ENCODE data around the gene KCNK4.
A peak's percentile ranks its signal among the peaks of the same experiment; 100 is the strongest.
"Not testable (repeated sequence)": the region's sequence is repeated elsewhere in the genome, so short reads cannot be mapped to it uniquely, and the experiment has no call there.

Gene KCNK4

GRCh38 chr11:64244966-64245365 lies 46.1 kb upstream of the KCNK4 start:
- Histone ChIP-seq H3K27me3 (ENCODE audit: insufficient read depth, low read length) (no peaks in the 10 kb centered on the region), H2BK5ac (ENCODE audit: low read depth, low read length, poor library complexity) (no peak overlapping the region), H3K14ac (ENCODE audit: low read length) (peak overlapping the region; percentile 18), H3K9ac (ENCODE audit: low read length) (peak overlapping the region; percentile 32), H3K4me3 (ENCODE audit: low read depth, low read length) (peak overlapping the region; percentile 97), H3K4me1 (ENCODE audit: control insufficient read depth in 1 of 2, insufficient read depth in 2 of 2, low read length in 2 of 2) (peaks cover 23 to 37% of the 10 kb centered on the region in 2 experiments), H4K8ac (ENCODE audit: low read depth, low read length) (peak overlapping the region; percentile 61), H3K27ac (ENCODE audit: low read depth, low read length) (peak overlapping the region; percentile 87), H2BK120ac (ENCODE audit: insufficient read depth, low read length, poor library complexity) (peak overlapping the region; percentile 23), H2AFZ (ENCODE audit: insufficient read depth, low read length, poor library complexity) (no peak overlapping the region), H4K12ac (ENCODE audit: low read depth, low read length) (no peak overlapping the region), H3K79me2 (ENCODE audit: control insufficient read depth, insufficient read depth, low read length, poor library complexity) (peaks cover 32% of the 10 kb centered on the region), H3K23ac (ENCODE audit: low read length) (no peak overlapping the region), H3K4ac (ENCODE audit: low read depth, low read length) (peak overlapping the region; percentile 89), H4K91ac (ENCODE audit: low read depth, low read length) (peak overlapping the region; percentile 67), H2AK5ac (ENCODE audit: low read length) (peak overlapping the region; percentile 11), H2BK12ac (ENCODE audit: low read length) (peak overlapping the region; percentile 18), H3K4me2 (ENCODE audit: low read length) (peak overlapping the region; percentile 73), H3K18ac (ENCODE audit: low read length) (peak overlapping the region; percentile 22), H3K9me3 (ENCODE audit: insufficient read depth, low read depth, low read length) (peaks cover 4% of the 10 kb centered on the region), H3K36me3 (ENCODE audit: control insufficient read depth in 1 of 2, insufficient read depth in 2 of 2, low read length in 2 of 2) (peaks cover 19 to 26% of the 10 kb centered on the region in 2 experiments), H3K79me1 (ENCODE audit: low read length) (peaks cover 44% of the 10 kb centered on the region)
- no peak for DNase-seq
- WGBS (ENCODE audit: extremely low coverage, insufficient coverage, insufficient read length) = no CpG with 5 or more reads among the region's 6 CpGs

GRCh38 chr11:64245401-64245796 lies 45.7 kb upstream of the KCNK4 start:
- H3K18ac ChIP-seq (ENCODE audit: low read length) = peak overlapping the region; percentile 41
- H2AFZ ChIP-seq (ENCODE audit: insufficient read depth, low read length, poor library complexity) = no peak overlapping the region
- peak overlapping the region; percentile 89 for H3K4ac ChIP-seq (ENCODE audit: low read depth, low read length)
- peak overlapping the region; percentile 32 for H4K8ac ChIP-seq (ENCODE audit: low read depth, low read length)
- no peak overlapping the region for H4K12ac ChIP-seq (ENCODE audit: low read depth, low read length)
- H3K4me3 ChIP-seq (ENCODE audit: low read depth, low read length) = peak overlapping the region; percentile 97
- H2AK5ac ChIP-seq (ENCODE audit: low read length) = no peak overlapping the region
- peak overlapping the region; percentile 32 for H3K9ac ChIP-seq (ENCODE audit: low read length)
- peaks cover 41% of the 10 kb centered on the region for H3K79me1 ChIP-seq (ENCODE audit: low read length)
- H2BK12ac ChIP-seq (ENCODE audit: low read length) = no peak overlapping the region
- H3K4me2 ChIP-seq (ENCODE audit: low read length) = peak overlapping the region; percentile 73
- H3K79me2 ChIP-seq (ENCODE audit: control insufficient read depth, insufficient read depth, low read length, poor library complexity) = peaks cover 32% of the 10 kb centered on the region
- peaks cover 4% of the 10 kb centered on the region for H3K9me3 ChIP-seq (ENCODE audit: insufficient read depth, low read depth, low read length)
- H3K4me1 ChIP-seq (ENCODE audit: control insufficient read depth in 1 of 2, insufficient read depth in 2 of 2, low read length in 2 of 2) = peaks cover 20 to 32% of the 10 kb centered on the region in 2 experiments
- H2BK5ac ChIP-seq (ENCODE audit: low read depth, low read length, poor library complexity) = no peak overlapping the region
- H3K36me3 ChIP-seq (ENCODE audit: control insufficient read depth in 1 of 2, insufficient read depth in 2 of 2, low read length in 2 of 2) = peaks cover 19 to 26% of the 10 kb centered on the region in 2 experiments
- WGBS (ENCODE audit: extremely low coverage, insufficient coverage, insufficient read length) = no CpG with 5 or more reads among the region's 6 CpGs
- no peak for DNase-seq
- peak overlapping the region; percentile 23 for H2BK120ac ChIP-seq (ENCODE audit: insufficient read depth, low read length, poor library complexity)
- no peak overlapping the region for H3K23ac ChIP-seq (ENCODE audit: low read length)
- no peaks in the 10 kb centered on the region for H3K27me3 ChIP-seq (ENCODE audit: insufficient read depth, low read length)
- peak overlapping the region; percentile 87 for H3K27ac ChIP-seq (ENCODE audit: low read depth, low read length)
- H4K91ac ChIP-seq (ENCODE audit: low read depth, low read length) = peak overlapping the region; percentile 67
- peak overlapping the region; percentile 78 for H3K14ac ChIP-seq (ENCODE audit: low read length)

GRCh38 chr11:64245797-64246620 lies 45.1 kb upstream of the KCNK4 start:
- Histone ChIP-seq H3K9ac (ENCODE audit: low read length) (peak overlapping the region; percentile 92), H3K23ac (ENCODE audit: low read length) (peak overlapping the region; percentile 50), H3K36me3 (ENCODE audit: control insufficient read depth in 1 of 2, insufficient read depth in 2 of 2, low read length in 2 of 2) (peaks cover 19 to 26% of the 10 kb centered on the region in 2 experiments), H3K4ac (ENCODE audit: low read depth, low read length) (peak overlapping the region; percentile 89), H4K91ac (ENCODE audit: low read depth, low read length) (peak overlapping the region; percentile 75), H2AK5ac (ENCODE audit: low read length) (peak overlapping the region; percentile 60), H3K4me2 (ENCODE audit: low read length) (peak overlapping the region; percentile 73), H2BK5ac (ENCODE audit: low read depth, low read length, poor library complexity) (peak overlapping the region; percentile 23), H2BK120ac (ENCODE audit: insufficient read depth, low read length, poor library complexity) (peak overlapping the region; percentile 50), H3K27me3 (ENCODE audit: insufficient read depth, low read length) (no peaks in the 10 kb centered on the region), H2AFZ (ENCODE audit: insufficient read depth, low read length, poor library complexity) (peak overlapping the region; percentile 41), H3K27ac (ENCODE audit: low read depth, low read length) (peak overlapping the region; percentile 87), H3K4me1 (ENCODE audit: control insufficient read depth in 1 of 2, insufficient read depth in 2 of 2, low read length in 2 of 2) (peaks cover 24 to 35% of the 10 kb centered on the region in 2 experiments), H3K79me2 (ENCODE audit: control insufficient read depth, insufficient read depth, low read length, poor library complexity) (peaks cover 28% of the 10 kb centered on the region), H3K18ac (ENCODE audit: low read length) (peak overlapping the region; percentile 52), H4K12ac (ENCODE audit: low read depth, low read length) (peak overlapping the region; percentile 56), H2BK12ac (ENCODE audit: low read length) (peak overlapping the region; percentile 1), H3K14ac (ENCODE audit: low read length) (peak overlapping the region; percentile 78), H4K8ac (ENCODE audit: low read depth, low read length) (peak overlapping the region; percentile 58), H3K4me3 (ENCODE audit: low read depth, low read length) (peak overlapping the region; percentile 97), H3K9me3 (ENCODE audit: insufficient read depth, low read depth, low read length) (peaks cover 4% of the 10 kb centered on the region), H3K79me1 (ENCODE audit: low read length) (peaks cover 39% of the 10 kb centered on the region)
- WGBS (ENCODE audit: extremely low coverage, insufficient coverage, insufficient read length) = no CpG with 5 or more reads among the region's 46 CpGs
- peak; percentile 97 to 100 for DNase-seq

- not testable (repeated sequence) for H3K18ac ChIP-seq (ENCODE audit: low read length); H3K23ac ChIP-seq (ENCODE audit: low read length); H4K12ac ChIP-seq (ENCODE audit: low read depth, low read length); H2AK5ac ChIP-seq (ENCODE audit: low read length); H3K9me3 ChIP-seq (ENCODE audit: insufficient read depth, low read depth, low read length); DNase-seq; H3K27me3 ChIP-seq (ENCODE audit: insufficient read depth, low read length); H2BK12ac ChIP-seq (ENCODE audit: low read length); H3K4ac ChIP-seq (ENCODE audit: low read depth, low read length); H2BK120ac ChIP-seq (ENCODE audit: insufficient read depth, low read length, poor library complexity); H2AFZ ChIP-seq (ENCODE audit: insufficient read depth, low read length, poor library complexity)
- H3K4me2 ChIP-seq (ENCODE audit: low read length) = peak overlapping the region; percentile 73
- H3K79me1 ChIP-seq (ENCODE audit: low read length) = peaks cover 40% of the 10 kb centered on the region
- peak overlapping the region; percentile 23 for H2BK5ac ChIP-seq (ENCODE audit: low read depth, low read length, poor library complexity)
- H3K14ac ChIP-seq (ENCODE audit: low read length) = peak overlapping the region; percentile 78
- peaks cover 19 to 26% of the 10 kb centered on the region in 2 experiments for H3K36me3 ChIP-seq (ENCODE audit: control insufficient read depth in 1 of 2, insufficient read depth in 2 of 2, low read length in 2 of 2)
- peak overlapping the region; percentile 92 for H3K9ac ChIP-seq (ENCODE audit: low read length)
- peak overlapping the region; percentile 75 for H4K91ac ChIP-seq (ENCODE audit: low read depth, low read length)
- H3K4me3 ChIP-seq (ENCODE audit: low read depth, low read length) = peak overlapping the region; percentile 97
- peaks cover 24 to 36% of the 10 kb centered on the region in 2 experiments for H3K4me1 ChIP-seq (ENCODE audit: control insufficient read depth in 1 of 2, insufficient read depth in 2 of 2, low read length in 2 of 2)
- peak overlapping the region; percentile 87 for H3K27ac ChIP-seq (ENCODE audit: low read depth, low read length)
- no CpG with 5 or more reads among the region's 43 CpGs for WGBS (ENCODE audit: extremely low coverage, insufficient coverage, insufficient read length)
- H3K79me2 ChIP-seq (ENCODE audit: control insufficient read depth, insufficient read depth, low read length, poor library complexity) = peaks cover 28% of the 10 kb centered on the region
- peak overlapping the region; percentile 58 for H4K8ac ChIP-seq (ENCODE audit: low read depth, low read length)
Observed at GRCh38 chr11:64246621-64246870, 44.6 kb upstream of the KCNK4 start.
